Panc1 (cell line): ENCODE results near the gene TTLL12.

Experiments used
- CTCF ChIP-seq: fragments of 450-650 bp; IDR thresholded peaks from 2 replicates; pipeline ENCODE4 v1.5.1; 2017; ENCODE audit warnings: mild to moderate bottlenecking
- POLR2AphosphoS5 ChIP-seq: IDR thresholded peaks from 2 replicates; pipeline ENCODE4 v1.6.1; 2012; ENCODE audit warnings: mild to moderate bottlenecking, low read depth, low read length, moderate library complexity
- REST ChIP-seq, 2 experiments: IDR thresholded peaks; 2 replicates each; pipeline ENCODE4 v1.6.1; 2011 to 2012; ENCODE audit warnings: low read depth in 2 of 2, control low read depth in 1 of 2, low read length in 1 of 2, mild to moderate bottlenecking in 1 of 2, moderate library complexity in 1 of 2; ENCODE audit not compliant: insufficient read depth in 1 of 2

GRCh38 chr22:43207849-43208702, 21.1 kb upstream of the TTLL12 start:
- TF ChIP-seq CTCF, result no peak
- no peak for TF ChIP-seq POLR2AphosphoS5
- no peak for TF ChIP-seq REST (IDR thresholded peaks at IDR 0.05; ENCODE audit: insufficient read depth in 1 of 2, low read depth in 2 of 2, low read length in 1 of 2)
